Left lung (tissue), 10 donors: ENCODE data around the gene PAX5. TPM values are rescaled to one million over a fixed set of nuclear protein-coding genes. Genes with fewer than 3 reads are reported as not detected.

ENCODE experiments used
- ATAC-seq: fragments of 200-7000 bp; cut with Tn5 transposase; one replicate; pipeline ENCODE4 v1.9.1; 2020; ENCODE audit warnings: moderate library complexity
- DNase-seq, 4 donors: peaks; one replicate each; pipeline ENCODE4 v3.0.0-alpha.2; 2013 to 2020
- H3K27ac ChIP-seq, 2 donors: fragments of 200-600 bp; sonication (generic) in 1 of 2; one replicate each; pipeline versions ENCODE4 v1.5.0 to v1.8.0; 2020 to 2021
- H3K27me3 ChIP-seq, 2 donors: fragments of 200-600 bp; sonication (generic) in 1 of 2; one replicate each; pipeline versions ENCODE4 v1.5.0 to v1.8.0; 2020 to 2021
- H3K36me3 ChIP-seq, 2 donors: fragments of 200-600 bp; sonication (generic) in 1 of 2; one replicate each; pipeline versions ENCODE4 v1.5.0 to v1.8.0; 2020 to 2021
- H3K4me1 ChIP-seq, 2 donors: fragments of 200-600 bp; one replicate each; pipeline ENCODE4 v1.8.0; 2021
- H3K4me3 ChIP-seq, 2 donors: fragments of 200-600 bp; sonication (generic) in 1 of 2; one replicate each; pipeline versions ENCODE4 v1.5.0 to v1.8.0; 2020 to 2021; ENCODE audit warnings: mild to moderate bottlenecking in 1 of 2
- H3K9me3 ChIP-seq, 2 donors: fragments of 200-600 bp; sonication (generic) in 1 of 2; one replicate each; pipeline versions ENCODE4 v1.5.0 to v1.8.0; 2020 to 2021
- CTCF ChIP-seq, 2 donors: fragments of 200-600 bp; sonication (generic) in 1 of 2; IDR thresholded peaks; one replicate each; pipeline versions ENCODE4 v1.5.0 to v1.8.0; 2021; ENCODE audit warnings: antibody characterized with exemption in 2 of 2
- intact Hi-C, 2 donors: fragments of 100-400 bp; cut with DNase I; formaldehyde crosslinking; loops; one replicate each; pipeline versions ENCODE4 v1.11.2 to v1.14.2; 2022
- polyA plus RNA-seq, 6 donors: library from polyadenylated mRNA; unstranded; fragments of 120-200 nt; gene quantifications; one replicate each; pipeline ENCODE4 v1.2.1, GENCODE V29; 2013; ENCODE audit not compliant: insufficient read length in 6 of 6
- total RNA-seq, 2 donors: library from RNA; stranded (reverse); fragmentation: NEBNext Ultra II Directional; extraction: Animal tissue kit (Norgen Biotek cat#: 25700); gene quantifications; one replicate each; pipeline ENCODE4 v1.2.1, GENCODE V29; 2021
- donor health status: DM: no; HTN: yes; CAD: no.
- donor health status: DM: no; HTN: no; CAD: no.

Gene PAX5
- total and polyA plus RNA-seq, 8 donors = 0.03 to 0.65 (median 0.13) TPM

- ATAC-seq (peak; percentile 48), DNase-seq (peak in 1 of 4 donors; percentile 29)
- Histone ChIP-seq H3K27ac (no peak overlapping the region), H3K4me3 (no peak overlapping the region), H3K36me3 (no peaks in the 10 kb centered on the region), H3K4me1 (no peaks in the 10 kb centered on the region), H3K27me3 (peaks cover 7 to 52% of the 10 kb centered on the region in 2 donors), H3K9me3 (no peaks in the 10 kb centered on the region)
- intact Hi-C loops = loop anchor here in 1 of 2 donors (5.0 kb wide), 1 partner anchor 51 kb away; no protein-coding TSS in a partner anchor
- TF ChIP-seq CTCF (IDR thresholded peaks at IDR 0.05) = no peak
Measured at GRCh38 chr9:36903541-36904435, 130.3 kb downstream of the PAX5 start.

- Histone ChIP-seq H3K9me3 (no peaks in the 10 kb centered on the region), H3K4me3 (no peak overlapping the region), H3K27ac (no peak overlapping the region), H3K4me1 (no peaks in the 10 kb centered on the region), H3K36me3 (no peaks in the 10 kb centered on the region), H3K27me3 (peaks cover 2 to 56% of the 10 kb centered on the region in 2 donors)
- peak in 1 of 4 donors; percentile 41 for DNase-seq
- no peak for ATAC-seq
- no peak for TF ChIP-seq CTCF (IDR thresholded peaks at IDR 0.05)
- intact Hi-C loops = loop anchor here in 1 of 2 donors (5.0 kb wide), 1 partner anchor 51 kb away; no protein-coding TSS in a partner anchor
Measured at GRCh38 chr9:36902861-36903524, 131.1 kb downstream of the PAX5 start.

- intact Hi-C loops = loop anchor here in 1 of 2 donors (5.0 kb wide), 1 partner anchor 50 kb away; no protein-coding TSS in a partner anchor
- DNase-seq = peak in 1 of 4 donors; percentile 17
Measured at GRCh38 chr9:36902080-36902716, 131.9 kb downstream of the PAX5 start.

GRCh38 chr9:36901528-36901927, 132.5 kb downstream of the PAX5 start:
- TF ChIP-seq CTCF (IDR thresholded peaks at IDR 0.05) = no peak

More at GRCh38 chr9:36902080-36902716, 131.9 kb downstream of the PAX5 start:
- H3K27me3 ChIP-seq = peaks cover under 1 to 48% of the 10 kb centered on the region in 2 donors
- H3K4me3 ChIP-seq = no peak overlapping the region
- no peaks in the 10 kb centered on the region for H3K4me1 ChIP-seq
- no peak for ATAC-seq
- H3K27ac ChIP-seq = no peak overlapping the region
- H3K9me3 ChIP-seq = no peaks in the 10 kb centered on the region
- no peak for TF ChIP-seq CTCF (IDR thresholded peaks at IDR 0.05)
- no peaks in the 10 kb centered on the region for H3K36me3 ChIP-seq

More at GRCh38 chr9:36901528-36901927, 132.5 kb downstream of the PAX5 start:
- no peaks in the 10 kb centered on the region for H3K9me3 ChIP-seq
- no peak overlapping the region for H3K27ac ChIP-seq
- H3K4me1 ChIP-seq = no peaks in the 10 kb centered on the region
- intact Hi-C loops = loop anchor here in 1 of 2 donors (5.0 kb wide), 1 partner anchor 49 kb away; no protein-coding TSS in a partner anchor
- peaks cover 0 to 46% of the 10 kb centered on the region in 2 donors for H3K27me3 ChIP-seq
- H3K4me3 ChIP-seq = no peak overlapping the region
- ATAC-seq = no peak
- no peaks in the 10 kb centered on the region for H3K36me3 ChIP-seq
- DNase-seq = peak in 1 of 4 donors; percentile 41
